Bone marrow (tissue), 2 donors: ENCODE results near the gene PDYN.

Experiments
- DNase-seq, 2 donors: peaks; one replicate each; lab custom pipeline; 2025; lab: John Stamatoyannopoulos, UW

PDYN gene

GRCh38 chr20:1934721-1935573 lies 58.9 kb downstream of the PDYN start:
- DNase-seq, result no peak

DNA sequence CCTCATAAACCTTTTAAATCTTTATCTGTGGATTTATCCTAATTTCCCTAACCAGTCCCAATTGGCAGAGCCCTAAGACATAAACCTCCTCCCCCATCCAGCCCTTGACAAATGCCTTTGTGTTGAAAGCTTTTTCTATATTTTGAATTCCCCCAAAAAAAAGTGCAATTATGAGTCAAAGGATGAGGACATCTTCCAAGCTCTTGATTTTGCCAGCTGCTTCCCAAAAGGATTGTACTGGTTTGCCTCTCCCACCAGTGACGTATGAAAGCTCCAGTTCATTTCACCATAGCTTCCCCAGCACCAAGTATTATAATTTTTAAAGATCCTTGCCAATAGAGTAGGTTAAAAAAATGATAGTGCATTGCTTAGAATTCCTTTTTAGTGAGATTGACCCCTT lies 59.7 kb downstream of the PDYN start:
- no peak for DNase-seq

DNA sequence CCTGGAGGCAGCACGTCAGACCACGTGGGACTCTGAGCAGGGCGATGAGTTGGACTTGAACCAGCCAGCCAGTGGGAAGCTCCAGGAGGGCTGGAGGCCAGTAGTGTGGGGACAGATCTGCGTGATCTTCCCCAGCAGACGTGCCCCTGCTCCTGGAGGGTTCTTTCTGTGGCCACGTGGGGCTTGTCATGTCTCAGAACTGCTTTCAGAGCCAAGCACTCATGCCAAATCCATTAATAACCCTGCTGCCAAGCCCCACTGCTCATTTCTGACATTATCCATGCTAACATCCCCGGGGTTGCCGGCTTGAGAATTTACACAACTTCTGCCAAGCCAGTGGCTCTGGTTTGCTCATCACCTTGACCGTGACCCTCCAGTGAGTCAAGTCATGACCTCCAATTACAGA lies 60.4 kb downstream of the PDYN start:
- DNase-seq, result no peak

GRCh38 chr20:1932971-1933370 lies 60.9 kb downstream of the PDYN start:
- DNase-seq, result no peak

- no peak for DNase-seq
Measured at GRCh38 chr20:1931830-1932229, 62.0 kb downstream of the PDYN start.

DNA sequence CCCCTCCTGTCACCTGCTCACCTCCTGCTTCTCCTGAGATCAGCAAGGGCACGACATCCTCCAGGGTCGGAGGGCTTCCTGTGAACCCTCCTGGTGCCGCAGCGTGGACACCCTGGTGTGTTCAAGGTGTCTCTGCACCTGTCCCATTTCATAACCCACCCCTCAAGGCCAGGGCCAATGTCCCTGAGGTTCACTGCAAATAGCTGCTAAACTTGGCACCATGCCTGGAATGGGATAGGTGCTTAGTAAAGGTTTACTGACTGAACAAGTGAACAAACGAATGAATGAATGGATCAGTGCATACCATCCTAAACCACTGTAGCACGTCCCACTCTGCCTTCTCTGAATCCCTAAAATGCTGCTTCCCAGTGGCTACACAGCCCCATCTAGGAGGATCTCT lies 63.7 kb downstream of the PDYN start:
- DNase-seq, result no peak

- DNase-seq, result no peak
Measured at GRCh38 chr20:1929460-1929859, 64.4 kb downstream of the PDYN start.

GRCh38 chr20:1928782-1929181 lies 65.1 kb downstream of the PDYN start:
- no peak for DNase-seq
